ENCODE results near the gene GPLD1. TPM values are rescaled to one million over a fixed set of nuclear protein-coding genes. Genes with fewer than 3 reads are reported as not detected.

The GPLD1 gene
- total RNA-seq, 6 donors from 2014 or later = 2.5 to 15.7 (median 7.3) TPM

DNA sequence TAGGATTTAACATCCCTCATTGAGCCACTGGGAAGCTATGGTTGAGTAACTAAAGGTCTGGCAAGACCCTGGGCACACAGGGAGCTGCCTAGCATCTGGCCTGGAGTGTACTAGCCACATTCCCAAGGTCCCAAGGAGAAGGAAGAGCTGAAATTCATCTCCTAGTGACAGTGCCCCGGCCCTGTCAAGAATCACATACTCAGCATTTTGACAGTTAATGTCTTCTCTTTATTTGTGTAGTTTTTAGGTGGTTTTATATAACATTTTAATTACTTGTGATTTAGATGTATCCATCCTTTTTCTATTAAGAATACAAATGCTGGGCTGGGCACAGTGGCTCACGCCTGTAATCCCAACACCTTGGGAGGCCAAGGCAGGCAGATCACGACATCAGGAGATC, 45.8 kb upstream of the GPLD1 start:
- H3K27ac ChIP-seq = no peak overlapping the region
- H3K27me3 ChIP-seq = no peaks in the 10 kb centered on the region
- TF ChIP-seq POLR2AphosphoS5 (IDR thresholded peaks at IDR 0.05) (no peak), EP300 (IDR thresholded peaks at IDR 0.05) (no peak), POLR2A (IDR thresholded peaks at IDR 0.05) (no peak)
- TF ChIP-seq, protein P1, sequence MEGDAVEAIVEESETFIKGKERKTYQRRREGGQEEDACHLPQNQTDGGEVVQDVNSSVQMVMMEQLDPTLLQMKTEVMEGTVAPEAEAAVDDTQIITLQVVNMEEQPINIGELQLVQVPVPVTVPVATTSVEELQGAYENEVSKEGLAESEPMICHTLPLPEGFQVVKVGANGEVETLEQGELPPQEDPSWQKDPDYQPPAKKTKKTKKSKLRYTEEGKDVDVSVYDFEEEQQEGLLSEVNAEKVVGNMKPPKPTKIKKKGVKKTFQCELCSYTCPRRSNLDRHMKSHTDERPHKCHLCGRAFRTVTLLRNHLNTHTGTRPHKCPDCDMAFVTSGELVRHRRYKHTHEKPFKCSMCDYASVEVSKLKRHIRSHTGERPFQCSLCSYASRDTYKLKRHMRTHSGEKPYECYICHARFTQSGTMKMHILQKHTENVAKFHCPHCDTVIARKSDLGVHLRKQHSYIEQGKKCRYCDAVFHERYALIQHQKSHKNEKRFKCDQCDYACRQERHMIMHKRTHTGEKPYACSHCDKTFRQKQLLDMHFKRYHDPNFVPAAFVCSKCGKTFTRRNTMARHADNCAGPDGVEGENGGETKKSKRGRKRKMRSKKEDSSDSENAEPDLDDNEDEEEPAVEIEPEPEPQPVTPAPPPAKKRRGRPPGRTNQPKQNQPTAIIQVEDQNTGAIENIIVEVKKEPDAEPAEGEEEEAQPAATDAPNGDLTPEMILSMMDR (IDR thresholded peaks at IDR 0.05) = no peak
- H3K4me1 ChIP-seq = no peaks in the 10 kb centered on the region
- no peak overlapping the region for H3K4me3 ChIP-seq
- DNase-seq (no peak), ATAC-seq (ENCODE audit: low FRiP score in 2 of 2) (no peak)
- no peaks in the 10 kb centered on the region for H3K9me3 ChIP-seq
- peaks cover 0 to 25% (median 11%) of the 10 kb centered on the region in 4 donors for H3K36me3 ChIP-seq
- WGBS, 2 donors = 92 to 98% methylated on average over 3 of the region's 3 CpGs

DNA sequence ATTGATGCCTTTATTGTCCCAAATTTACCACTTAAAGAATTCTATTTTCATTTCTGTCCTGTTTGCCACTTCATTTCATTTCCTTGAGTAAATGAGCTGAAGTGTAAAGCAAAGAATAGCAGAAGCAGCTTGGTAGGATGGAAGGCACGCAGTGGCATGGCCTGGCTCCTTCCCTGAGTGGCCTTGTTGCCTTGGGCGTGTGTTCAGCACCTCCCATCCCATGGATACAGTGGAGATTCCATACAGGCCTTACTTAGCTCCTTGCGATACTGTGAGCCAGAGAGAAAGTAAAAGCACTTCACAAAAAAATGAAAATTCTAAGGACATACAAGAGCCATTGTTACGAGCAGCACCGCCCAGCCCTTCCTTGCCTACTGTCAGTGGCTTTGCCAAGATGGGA, 45.0 kb upstream of the GPLD1 start:
- Histone ChIP-seq H3K4me3 (no peak overlapping the region), H3K4me1 (no peaks in the 10 kb centered on the region), H3K27ac (no peak overlapping the region), H3K36me3 (peaks cover 0 to 25% (median 11%) of the 10 kb centered on the region in 4 donors), H3K9me3 (no peaks in the 10 kb centered on the region), H3K27me3 (no peaks in the 10 kb centered on the region)
- TF ChIP-seq, protein P1 (IDR thresholded peaks at IDR 0.05) = no peak
- TF ChIP-seq POLR2AphosphoS5 (IDR thresholded peaks at IDR 0.05) (no peak), EP300 (IDR thresholded peaks at IDR 0.05) (no peak), POLR2A (IDR thresholded peaks at IDR 0.05) (no peak)
- ATAC-seq (ENCODE audit: low FRiP score in 2 of 2) (peak in 1 of 2 donors; percentile 17), DNase-seq (no peak)
- 79 to 85% methylated on average over 5 of the region's 5 CpGs for WGBS, 2 donors

DNA sequence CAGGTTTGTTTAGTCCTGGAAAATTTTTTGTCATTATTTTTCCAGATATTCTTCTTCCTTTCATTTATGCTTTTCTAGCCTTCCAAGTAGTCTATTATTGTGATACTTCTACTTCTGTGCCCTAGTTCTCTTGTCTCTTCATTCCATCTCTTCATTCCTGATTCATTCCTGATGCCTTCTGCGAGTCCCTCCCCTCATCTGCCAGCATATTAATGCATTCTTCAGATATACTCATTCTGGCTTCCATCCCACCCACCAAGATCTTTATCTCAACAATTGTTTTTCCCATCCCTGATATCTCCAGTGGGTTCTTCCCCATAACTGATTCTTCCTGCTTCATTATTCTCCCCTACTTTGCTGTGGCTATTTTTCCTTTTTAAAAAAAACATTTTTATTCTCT, 40.6 kb upstream of the GPLD1 start:
- Histone ChIP-seq H3K4me1 (no peaks in the 10 kb centered on the region), H3K27ac (no peak overlapping the region), H3K4me3 (no peak overlapping the region), H3K9me3 (no peaks in the 10 kb centered on the region), H3K27me3 (no peaks in the 10 kb centered on the region), H3K36me3 (peaks cover 0 to 23% (median 11%) of the 10 kb centered on the region in 4 donors)
- TF ChIP-seq, protein P1 (IDR thresholded peaks at IDR 0.05) = no peak
- no peak for TF ChIP-seq POLR2A (IDR thresholded peaks at IDR 0.05)
- TF ChIP-seq EP300 (IDR thresholded peaks at IDR 0.05) = no peak
- TF ChIP-seq POLR2AphosphoS5 (IDR thresholded peaks at IDR 0.05) = no peak
- ATAC-seq (ENCODE audit: low FRiP score in 2 of 2) (no peak), DNase-seq (no peak)
- WGBS, 2 donors = 73 to 82% methylated on average over 1 of the region's 1 CpG

DNA sequence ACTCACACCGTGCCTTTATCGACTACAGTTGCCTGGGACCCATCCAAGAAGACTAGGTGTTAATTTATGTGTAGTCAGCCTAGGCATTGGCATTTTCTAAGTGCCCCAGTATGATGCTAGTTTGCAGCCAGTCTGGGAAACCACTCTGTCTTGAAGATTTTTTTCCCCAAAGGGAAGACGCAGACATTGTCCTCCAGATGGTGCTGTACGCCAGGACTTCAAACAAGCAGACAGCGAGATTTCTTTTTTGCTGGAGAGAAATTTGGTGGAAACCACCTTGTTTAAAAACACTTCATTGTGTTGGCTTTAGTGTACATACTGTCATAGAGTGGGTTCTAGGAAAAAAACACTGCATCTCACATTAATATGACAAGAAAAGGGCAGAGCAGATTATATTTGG, 35.4 kb upstream of the GPLD1 start:
- Histone ChIP-seq H3K9me3 (no peaks in the 10 kb centered on the region), H3K27ac (no peak overlapping the region), H3K36me3 (no peaks in the 10 kb centered on the region), H3K4me3 (no peak overlapping the region), H3K27me3 (no peaks in the 10 kb centered on the region), H3K4me1 (no peaks in the 10 kb centered on the region)
- TF ChIP-seq POLR2AphosphoS5 (IDR thresholded peaks at IDR 0.05) (no peak), EP300 (IDR thresholded peaks at IDR 0.05) (no peak), POLR2A (IDR thresholded peaks at IDR 0.05) (no peak)
- TF ChIP-seq, protein P1 (IDR thresholded peaks at IDR 0.05) = no peak
- ATAC-seq (ENCODE audit: low FRiP score in 2 of 2) (no peak), DNase-seq (no peak)
- 64 to 68% methylated on average over 5 of the region's 5 CpGs for WGBS, 2 donors

- H3K4me1 ChIP-seq = no peaks in the 10 kb centered on the region
- TF ChIP-seq POLR2A (IDR thresholded peaks at IDR 0.05) (no peak), EP300 (IDR thresholded peaks at IDR 0.05) (no peak), POLR2AphosphoS5 (IDR thresholded peaks at IDR 0.05) (no peak)
- TF ChIP-seq, protein P1 (IDR thresholded peaks at IDR 0.05) = no peak
- H3K36me3 ChIP-seq = no peaks in the 10 kb centered on the region
- no peaks in the 10 kb centered on the region for H3K9me3 ChIP-seq
- WGBS, 2 donors = 84 to 94% methylated on average over 3 of the region's 3 CpGs
- DNase-seq (no peak), ATAC-seq (ENCODE audit: low FRiP score in 2 of 2) (no peak)
- H3K27me3 ChIP-seq = no peaks in the 10 kb centered on the region
- no peak overlapping the region for H3K27ac ChIP-seq
- no peak overlapping the region for H3K4me3 ChIP-seq
Observed at GRCh38 chr6:24524329-24524728, 35.0 kb upstream of the GPLD1 start.
